K562 (cell line): ENCODE data around the gene C3.

Experiments used
- BRCA1 ChIP-seq, 2 experiments: fragments of 450-650 bp in 1 of 2; sonication (generic) in 1 of 2; formaldehyde crosslinking in 1 of 2; IDR thresholded peaks; 2 replicates each; pipeline versions ENCODE4 v1.5.0 to v1.6.1; 2017 to 2020; ENCODE audit warnings: mild to moderate bottlenecking in 1 of 2, missing genetic modification reagents in 1 of 2
- BRF2 ChIP-seq: IDR thresholded peaks from 3 replicates; pipeline ENCODE4 v1.6.1; 2011; ENCODE audit warnings: borderline replicate concordance, mild to moderate bottlenecking; ENCODE audit not compliant: insufficient read length, insufficient read depth
- CC2D1A ChIP-seq: fragments of 450-650 bp; IDR thresholded peaks from 2 replicates; pipeline ENCODE4 v1.6.1; 2017; ENCODE audit warnings: mild to moderate bottlenecking
- NR2F6 ChIP-seq: fragments of 450-650 bp; formaldehyde crosslinking; IDR thresholded peaks from 2 replicates; pipeline ENCODE4 v1.4.0; 2020; ENCODE audit warnings: mild to moderate bottlenecking
- NRF1 ChIP-seq, 2 experiments: fragments of 450-650 bp; IDR thresholded peaks in 1 of 2; conservative IDR thresholded peaks in 1 of 2; 2 replicates each; pipeline ENCODE4 v1.6.1; 2014; ENCODE audit warnings: mild to moderate bottlenecking in 2 of 2
- OTX1 ChIP-seq: fragments of 450-650 bp; formaldehyde crosslinking; IDR thresholded peaks from 2 replicates; pipeline ENCODE4 v1.4.0; 2022; ENCODE audit warnings: mild to moderate bottlenecking
- PHF8 ChIP-seq: fragments of 200-600 bp; sonication (generic); IDR thresholded peaks from 2 replicates; pipeline ENCODE4 v1.6.1; 2012; ENCODE audit warnings: mixed run types, mild to moderate bottlenecking, inconsistent platforms, low read length, moderate library complexity, borderline replicate concordance
- RERE ChIP-seq: sonication (generic); formaldehyde crosslinking; IDR thresholded peaks from 2 replicates; pipeline ENCODE4 v1.8.0; 2023; ENCODE audit warnings: missing genetic modification reagents, mild to moderate bottlenecking, borderline replicate concordance
- STAT6 ChIP-seq: sonication (generic); formaldehyde crosslinking; IDR thresholded peaks from 2 replicates; pipeline ENCODE4 v1.8.1; 2023; ENCODE audit warnings: mild to moderate bottlenecking, missing genetic modification reagents
- TCF3 ChIP-seq: sonication (generic); formaldehyde crosslinking; IDR thresholded peaks from 2 replicates; pipeline ENCODE4 v1.4.0; 2020; ENCODE audit warnings: mild to moderate bottlenecking, missing genetic modification reagents
- ZEB2 ChIP-seq: fragments of 450-650 bp; IDR thresholded peaks from 2 replicates; pipeline ENCODE4 v1.6.1; 2016
- ZNF174 ChIP-seq: fragments of 250-450 bp; sonication (Bioruptor Pico); IDR thresholded peaks from 2 replicates; pipeline ENCODE4 v1.4.0; 2020; ENCODE audit warnings: mild to moderate bottlenecking
- TF ChIP-seq, protein P1 (sequence below), 3 experiments: IDR thresholded peaks in 2 of 3; conservative IDR thresholded peaks in 1 of 3; 2 replicates each; pipeline ENCODE4 v1.5.1; 2011 to 2012; ENCODE audit warnings: low read length in 3 of 3, mild to moderate bottlenecking in 3 of 3, control low read depth in 2 of 3, improper control_type of control experiment in 1 of 3, inconsistent platforms in 1 of 3, low read depth in 1 of 3, mixed read lengths in 1 of 3, moderate library complexity in 1 of 3; ENCODE audit not compliant: insufficient read depth in 2 of 3
- TF ChIP-seq, protein P2 (sequence below): sonication (generic); formaldehyde crosslinking; IDR thresholded peaks from 2 replicates; pipeline ENCODE4 v1.8.0; 2022; ENCODE audit warnings: mild to moderate bottlenecking, missing genetic modification reagents

DNA sequence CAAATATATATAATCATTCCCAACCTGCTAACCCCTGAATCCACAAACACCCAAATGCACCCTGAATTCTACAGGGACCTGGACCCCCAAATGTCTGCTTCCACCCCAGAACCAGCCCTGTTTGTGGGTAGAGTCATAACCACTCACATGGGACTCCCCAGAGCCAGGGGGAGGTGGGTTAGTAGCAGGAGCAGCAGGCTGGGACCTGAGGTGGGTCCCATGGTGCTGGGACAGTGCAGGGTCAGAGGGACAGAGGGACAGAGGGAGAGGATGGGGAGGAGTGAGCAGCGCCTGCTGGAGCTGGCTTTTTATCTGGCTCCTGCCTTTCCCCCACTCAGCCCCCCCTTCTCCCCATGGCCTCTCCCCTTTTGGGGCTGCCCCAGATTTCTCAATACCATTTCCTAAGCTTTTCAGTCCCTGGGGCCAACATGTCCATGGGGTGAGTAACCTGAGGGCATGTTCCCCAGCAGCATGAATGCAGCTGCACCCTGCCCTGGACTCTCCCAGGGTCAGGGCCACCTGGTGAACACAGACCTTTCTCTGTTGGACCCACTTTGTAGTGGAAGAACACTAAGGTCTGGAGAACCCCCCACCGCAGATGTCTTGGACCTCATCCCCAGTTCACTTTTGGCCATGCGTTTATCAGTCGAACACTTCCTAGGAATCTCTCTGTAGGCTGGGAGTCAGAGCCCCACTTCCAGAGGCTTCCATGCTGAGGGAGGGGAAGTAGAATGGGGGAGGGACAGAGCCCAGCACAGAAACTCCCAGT lies at the start of gene C3:
- no peak for TF ChIP-seq BRF2
- TF ChIP-seq CC2D1A, result no peak
- no peak for TF ChIP-seq OTX1 (CRISPR knock-in tag)
- TF ChIP-seq, protein P1, sequence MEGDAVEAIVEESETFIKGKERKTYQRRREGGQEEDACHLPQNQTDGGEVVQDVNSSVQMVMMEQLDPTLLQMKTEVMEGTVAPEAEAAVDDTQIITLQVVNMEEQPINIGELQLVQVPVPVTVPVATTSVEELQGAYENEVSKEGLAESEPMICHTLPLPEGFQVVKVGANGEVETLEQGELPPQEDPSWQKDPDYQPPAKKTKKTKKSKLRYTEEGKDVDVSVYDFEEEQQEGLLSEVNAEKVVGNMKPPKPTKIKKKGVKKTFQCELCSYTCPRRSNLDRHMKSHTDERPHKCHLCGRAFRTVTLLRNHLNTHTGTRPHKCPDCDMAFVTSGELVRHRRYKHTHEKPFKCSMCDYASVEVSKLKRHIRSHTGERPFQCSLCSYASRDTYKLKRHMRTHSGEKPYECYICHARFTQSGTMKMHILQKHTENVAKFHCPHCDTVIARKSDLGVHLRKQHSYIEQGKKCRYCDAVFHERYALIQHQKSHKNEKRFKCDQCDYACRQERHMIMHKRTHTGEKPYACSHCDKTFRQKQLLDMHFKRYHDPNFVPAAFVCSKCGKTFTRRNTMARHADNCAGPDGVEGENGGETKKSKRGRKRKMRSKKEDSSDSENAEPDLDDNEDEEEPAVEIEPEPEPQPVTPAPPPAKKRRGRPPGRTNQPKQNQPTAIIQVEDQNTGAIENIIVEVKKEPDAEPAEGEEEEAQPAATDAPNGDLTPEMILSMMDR (IDR thresholded peaks at IDR 0.05 in 2 of 3, conservative IDR thresholded peaks at IDR 0.05 in 1 of 3; ENCODE audit: insufficient read depth in 2 of 3, low read depth in 1 of 3, low read length in 3 of 3), result no peak
- TF ChIP-seq STAT6 (CRISPR knock-in tag), result no peak
- no peak for TF ChIP-seq NRF1 (conservative IDR thresholded peaks at IDR 0.05 in 1 of 2, IDR thresholded peaks at IDR 0.05 in 1 of 2)
- no peak for TF ChIP-seq TCF3
- no peak for TF ChIP-seq NR2F6
- no peak for TF ChIP-seq BRCA1 (IDR thresholded peaks at IDR 0.05)
- TF ChIP-seq BRCA1 (CRISPR knock-in tag; IDR thresholded peaks at IDR 0.05), result no peak
- no peak for TF ChIP-seq PHF8
- TF ChIP-seq RERE (CRISPR knock-in tag), result no peak
- TF ChIP-seq, protein P2, sequence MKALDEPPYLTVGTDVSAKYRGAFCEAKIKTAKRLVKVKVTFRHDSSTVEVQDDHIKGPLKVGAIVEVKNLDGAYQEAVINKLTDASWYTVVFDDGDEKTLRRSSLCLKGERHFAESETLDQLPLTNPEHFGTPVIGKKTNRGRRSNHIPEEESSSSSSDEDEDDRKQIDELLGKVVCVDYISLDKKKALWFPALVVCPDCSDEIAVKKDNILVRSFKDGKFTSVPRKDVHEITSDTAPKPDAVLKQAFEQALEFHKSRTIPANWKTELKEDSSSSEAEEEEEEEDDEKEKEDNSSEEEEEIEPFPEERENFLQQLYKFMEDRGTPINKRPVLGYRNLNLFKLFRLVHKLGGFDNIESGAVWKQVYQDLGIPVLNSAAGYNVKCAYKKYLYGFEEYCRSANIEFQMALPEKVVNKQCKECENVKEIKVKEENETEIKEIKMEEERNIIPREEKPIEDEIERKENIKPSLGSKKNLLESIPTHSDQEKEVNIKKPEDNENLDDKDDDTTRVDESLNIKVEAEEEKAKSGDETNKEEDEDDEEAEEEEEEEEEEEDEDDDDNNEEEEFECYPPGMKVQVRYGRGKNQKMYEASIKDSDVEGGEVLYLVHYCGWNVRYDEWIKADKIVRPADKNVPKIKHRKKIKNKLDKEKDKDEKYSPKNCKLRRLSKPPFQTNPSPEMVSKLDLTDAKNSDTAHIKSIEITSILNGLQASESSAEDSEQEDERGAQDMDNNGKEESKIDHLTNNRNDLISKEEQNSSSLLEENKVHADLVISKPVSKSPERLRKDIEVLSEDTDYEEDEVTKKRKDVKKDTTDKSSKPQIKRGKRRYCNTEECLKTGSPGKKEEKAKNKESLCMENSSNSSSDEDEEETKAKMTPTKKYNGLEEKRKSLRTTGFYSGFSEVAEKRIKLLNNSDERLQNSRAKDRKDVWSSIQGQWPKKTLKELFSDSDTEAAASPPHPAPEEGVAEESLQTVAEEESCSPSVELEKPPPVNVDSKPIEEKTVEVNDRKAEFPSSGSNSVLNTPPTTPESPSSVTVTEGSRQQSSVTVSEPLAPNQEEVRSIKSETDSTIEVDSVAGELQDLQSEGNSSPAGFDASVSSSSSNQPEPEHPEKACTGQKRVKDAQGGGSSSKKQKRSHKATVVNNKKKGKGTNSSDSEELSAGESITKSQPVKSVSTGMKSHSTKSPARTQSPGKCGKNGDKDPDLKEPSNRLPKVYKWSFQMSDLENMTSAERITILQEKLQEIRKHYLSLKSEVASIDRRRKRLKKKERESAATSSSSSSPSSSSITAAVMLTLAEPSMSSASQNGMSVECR, result no peak
- TF ChIP-seq ZNF174 (CRISPR knock-in tag), result no peak
- TF ChIP-seq ZEB2, result no peak
